H9 (cell line): ENCODE results near the gene MSRB1. TPM values are rescaled to one million over a fixed set of nuclear protein-coding genes. Genes with fewer than 3 reads are reported as not detected.
A peak's percentile ranks its signal among the peaks of the same experiment; 100 is the strongest.

Source experiments
- DNase-seq: peaks from one replicate; pipeline ENCODE4 v3.0.0-alpha.2; 2017
- H2AFZ ChIP-seq: one replicate; pipeline ENCODE4 v1.6.1; 2013; ENCODE audit warnings: mild to moderate bottlenecking, low read length, control low read depth, moderate library complexity
- H2AK5ac ChIP-seq: 2 replicates; pipeline ENCODE4 v1.6.1; 2013; ENCODE audit warnings: low read length, control low read depth, mixed read lengths; ENCODE audit not compliant: insufficient read length
- H2BK120ac ChIP-seq: one replicate; pipeline ENCODE4 v1.6.1; 2013; ENCODE audit warnings: low read depth, mild to moderate bottlenecking, low read length, control low read depth, inconsistent platforms; ENCODE audit not compliant: poor library complexity, severe bottlenecking
- H2BK12ac ChIP-seq: 2 replicates; pipeline ENCODE4 v1.6.1; 2013; ENCODE audit warnings: low read length, control low read depth, mixed read lengths, low read depth; ENCODE audit not compliant: insufficient read length
- H2BK15ac ChIP-seq: 2 replicates; pipeline ENCODE4 v1.6.1; 2013; ENCODE audit warnings: low read depth, low read length, control low read depth
- H2BK20ac ChIP-seq: one replicate; pipeline ENCODE4 v1.6.1; 2013; ENCODE audit warnings: low read depth, mild to moderate bottlenecking, low read length, control low read depth, inconsistent platforms; ENCODE audit not compliant: poor library complexity, severe bottlenecking
- H2BK5ac ChIP-seq: 2 replicates; pipeline ENCODE4 v1.6.1; 2013; ENCODE audit warnings: low read length, control low read depth, mixed read lengths; ENCODE audit not compliant: insufficient read length
- H3K14ac ChIP-seq: 2 replicates; pipeline ENCODE4 v1.6.1; 2013; ENCODE audit warnings: low read length, control low read depth; ENCODE audit not compliant: insufficient read depth
- H3K18ac ChIP-seq: 2 replicates; pipeline ENCODE4 v1.6.1; 2013; ENCODE audit warnings: low read depth, mild to moderate bottlenecking, mixed read lengths, low read length, control low read depth; ENCODE audit not compliant: insufficient read length
- H3K23ac ChIP-seq: 2 replicates; pipeline ENCODE4 v1.6.1; 2013; ENCODE audit warnings: low read length, control low read depth, mixed read lengths, low read depth; ENCODE audit not compliant: insufficient read length
- H3K23me2 ChIP-seq: 2 replicates; pipeline ENCODE4 v1.6.1; 2013; ENCODE audit warnings: low read depth, mild to moderate bottlenecking, mixed read lengths, low read length, control low read depth; ENCODE audit not compliant: insufficient read length, poor library complexity, severe bottlenecking
- H3K27ac ChIP-seq: 2 replicates; pipeline ENCODE4 v1.5.1; 2013; ENCODE audit warnings: low read length, control low read depth, mixed read lengths, low read depth; ENCODE audit not compliant: insufficient read length
- H3K27me3 ChIP-seq: 2 replicates; pipeline ENCODE4 v1.6.1; 2013; ENCODE audit warnings: low read length, control low read depth, inconsistent platforms; ENCODE audit not compliant: insufficient read depth
- H3K4ac ChIP-seq: 2 replicates; pipeline ENCODE4 v1.6.1; 2013; ENCODE audit warnings: low read depth, mild to moderate bottlenecking, control low read depth, inconsistent platforms, low read length, moderate library complexity
- H3K4me1 ChIP-seq: 2 replicates; pipeline ENCODE4 v1.6.1; 2013; ENCODE audit warnings: low read length, control low read depth, inconsistent platforms; ENCODE audit not compliant: insufficient read depth
- H3K4me2 ChIP-seq: 2 replicates; pipeline ENCODE4 v1.6.1; 2013; ENCODE audit warnings: low read length, control low read depth, mixed read lengths; ENCODE audit not compliant: insufficient read length, insufficient read depth
- H3K56ac ChIP-seq: 2 replicates; pipeline ENCODE4 v1.6.1; 2013; ENCODE audit warnings: low read depth, mild to moderate bottlenecking, mixed read lengths, low read length, control low read depth; ENCODE audit not compliant: insufficient read length
- H3K79me1 ChIP-seq: 2 replicates; pipeline ENCODE4 v1.6.1; 2013; ENCODE audit warnings: low read depth, mild to moderate bottlenecking, moderate library complexity, low read length, control low read depth, inconsistent platforms; ENCODE audit not compliant: insufficient read depth, poor library complexity, severe bottlenecking
- H3K79me2 ChIP-seq: 2 replicates; pipeline ENCODE4 v1.6.1; 2013; ENCODE audit warnings: low read length, control low read depth, inconsistent platforms; ENCODE audit not compliant: insufficient read depth
- H3K9ac ChIP-seq: 2 replicates; pipeline ENCODE4 v1.6.1; 2013; ENCODE audit warnings: low read length, control low read depth, mixed read lengths; ENCODE audit not compliant: insufficient read length; ENCODE audit errors: extremely low read depth
- H3K9me3 ChIP-seq: one replicate; pipeline ENCODE4 v1.6.1; 2013; ENCODE audit warnings: low read depth, low read length, inconsistent platforms; ENCODE audit not compliant: control insufficient read depth
- H3T11ph ChIP-seq: one replicate; pipeline ENCODE4 v1.6.1; 2013; ENCODE audit warnings: mild to moderate bottlenecking, low read length, control low read depth, inconsistent platforms
- H4K20me1 ChIP-seq: one replicate; pipeline ENCODE4 v1.6.1; 2013; ENCODE audit not compliant: control insufficient read depth, insufficient read length, insufficient read depth
- H4K5ac ChIP-seq: 2 replicates; pipeline ENCODE4 v1.6.1; 2013; ENCODE audit warnings: low read depth, mild to moderate bottlenecking, mixed read lengths, low read length, control low read depth; ENCODE audit not compliant: insufficient read length
- H4K8ac ChIP-seq: replicated peaks from 2 replicates; pipeline ENCODE4 v1.6.1; 2013; ENCODE audit warnings: low read length, control low read depth, mixed read lengths, low read depth; ENCODE audit not compliant: insufficient read length
- H4K91ac ChIP-seq: 2 replicates; pipeline ENCODE4 v1.6.1; 2013; ENCODE audit warnings: low read depth, mild to moderate bottlenecking, moderate library complexity, mixed read lengths, low read length, control low read depth; ENCODE audit not compliant: insufficient read length
- H3K27ac Mint-ChIP-seq, 3 experiments: 2 replicates in 2 of 3; 3 replicates in 1 of 3; pipeline ENCODE4 v1.8.0; 2020 to 2021; ENCODE audit warnings: mixed read lengths in 3 of 3, mild to moderate bottlenecking in 1 of 3, moderate library complexity in 1 of 3
- H3K27me3 Mint-ChIP-seq: 2 replicates; pipeline ENCODE4 v1.8.0; 2021; ENCODE audit warnings: low read depth, mild to moderate bottlenecking, moderate library complexity, mixed read lengths
- H3K36me3 Mint-ChIP-seq, 3 experiments: 2 replicates in 2 of 3; 3 replicates in 1 of 3; pipeline ENCODE4 v1.8.0; 2020 to 2021; ENCODE audit warnings: low read depth in 3 of 3, mixed read lengths in 3 of 3; ENCODE audit not compliant: insufficient read depth in 1 of 3
- H3K4me1 Mint-ChIP-seq, 2 experiments: 2 replicates each; pipeline ENCODE4 v1.8.0; 2020; ENCODE audit warnings: mixed read lengths in 2 of 2
- H3K4me3 Mint-ChIP-seq, 2 experiments: 2 replicates in 1 of 2; 3 replicates in 1 of 2; pipeline ENCODE4 v1.8.0; 2020 to 2021; ENCODE audit warnings: mild to moderate bottlenecking in 2 of 2, mixed read lengths in 2 of 2, moderate library complexity in 1 of 2
- H3K9me3 Mint-ChIP-seq, 2 experiments: 2 replicates in 1 of 2; 3 replicates in 1 of 2; pipeline ENCODE4 v1.8.0; 2020; ENCODE audit warnings: mild to moderate bottlenecking in 2 of 2, mixed read lengths in 2 of 2, moderate library complexity in 1 of 2
- CTCF ChIP-seq: fragments of 200-600 bp; sonication (generic); conservative IDR thresholded peaks from 3 replicates; pipeline ENCODE4 v1.8.0; 2021; ENCODE audit warnings: antibody characterized with exemption, mild to moderate bottlenecking
- WGBS: extraction: QIAGEN DNeasy Blood & Tissue Kit; methylation state at CpG from one replicate; pipeline ENCODE4 v1.1.7; 2013; ENCODE audit warnings: missing lambda C conversion rate, low lambda C conversion rate, mixed read lengths; ENCODE audit not compliant: insufficient read length; ENCODE audit errors: extremely low coverage; 5-methylcytosine and 5-hydroxymethylcytosine counted together
- total RNA-seq: library from RNA; stranded (reverse); gene quantifications from 2 replicates; pipeline ENCODE4 v1.2.1, GENCODE V29; 2021

The MSRB1 gene
- total RNA-seq, 1 experiment from 2014 or later, result 25.7 TPM

GRCh38 chr16:1942047-1942809 lies 771 bp downstream of the MSRB1 start:
- DNase-seq, result peak; percentile 29
- Histone ChIP-seq H3K79me1 (no peaks in the 10 kb centered on the region), H4K8ac (no peak overlapping the region), H2BK20ac (no peak overlapping the region), H3K23ac (no peak overlapping the region), H4K20me1 (no peaks in the 10 kb centered on the region), H3K9me3 (no peaks in the 10 kb centered on the region), H2BK120ac (no peak overlapping the region), H3K56ac (no peak overlapping the region), H2BK15ac (no peak overlapping the region), H4K91ac (no peak overlapping the region), H2AK5ac (no peak overlapping the region), H3T11ph (no peak overlapping the region), H3K23me2 (peaks cover 7% of the 10 kb centered on the region), H3K27me3 (no peaks in the 10 kb centered on the region), H2BK12ac (no peak overlapping the region), H3K14ac (no peak overlapping the region), H2BK5ac (no peak overlapping the region), H3K4ac (no peak overlapping the region), H4K5ac (no peak overlapping the region), H3K4me1 (peaks cover 4% of the 10 kb centered on the region; the same call in 1 of the 2 replicates), H3K9ac (no peak overlapping the region), H3K4me2 (peak overlapping the region; percentile 55), H3K27ac (no peak overlapping the region), H2AFZ (no peak overlapping the region), H3K79me2 (no peaks in the 10 kb centered on the region), H3K18ac (no peak overlapping the region)
- TF ChIP-seq CTCF, result no peak
- Mint-ChIP-seq H3K36me3 (peaks cover 10 to 22% (median 17%) of the 10 kb centered on the region in 3 experiments; a peak in 6 of 7 replicates), H3K9me3 (no peaks in the 10 kb centered on the region), H3K4me3 (peak overlapping the region; percentile 88 to 93), H3K4me1 (peaks cover 15 to 23% of the 10 kb centered on the region in 2 experiments), H3K27ac (no peak overlapping the region), H3K27me3 (no peaks in the 10 kb centered on the region; the same call in 1 of the 2 replicates)
- no CpG with 5 or more reads among the region's 17 CpGs for WGBS
